Stimulated activated CD8-positive, alpha-beta memory T cell treated with anti-CD3 and anti-CD28 coated beads, Interleukin-15, amount 100 ng/mL, for 48 hours (primary cell): ENCODE results near the gene FOXN3.
A peak's percentile ranks its signal among the peaks of the same experiment; 100 is the strongest.

Experiments
- DNase-seq, 2 donors: peaks; one replicate each; pipeline ENCODE4 v3.0.0-alpha.2; 2020; ENCODE audit warnings: low read depth in 2 of 2

Gene FOXN3, protein sequence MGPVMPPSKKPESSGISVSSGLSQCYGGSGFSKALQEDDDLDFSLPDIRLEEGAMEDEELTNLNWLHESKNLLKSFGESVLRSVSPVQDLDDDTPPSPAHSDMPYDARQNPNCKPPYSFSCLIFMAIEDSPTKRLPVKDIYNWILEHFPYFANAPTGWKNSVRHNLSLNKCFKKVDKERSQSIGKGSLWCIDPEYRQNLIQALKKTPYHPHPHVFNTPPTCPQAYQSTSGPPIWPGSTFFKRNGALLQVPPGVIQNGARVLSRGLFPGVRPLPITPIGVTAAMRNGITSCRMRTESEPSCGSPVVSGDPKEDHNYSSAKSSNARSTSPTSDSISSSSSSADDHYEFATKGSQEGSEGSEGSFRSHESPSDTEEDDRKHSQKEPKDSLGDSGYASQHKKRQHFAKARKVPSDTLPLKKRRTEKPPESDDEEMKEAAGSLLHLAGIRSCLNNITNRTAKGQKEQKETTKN

DNA sequence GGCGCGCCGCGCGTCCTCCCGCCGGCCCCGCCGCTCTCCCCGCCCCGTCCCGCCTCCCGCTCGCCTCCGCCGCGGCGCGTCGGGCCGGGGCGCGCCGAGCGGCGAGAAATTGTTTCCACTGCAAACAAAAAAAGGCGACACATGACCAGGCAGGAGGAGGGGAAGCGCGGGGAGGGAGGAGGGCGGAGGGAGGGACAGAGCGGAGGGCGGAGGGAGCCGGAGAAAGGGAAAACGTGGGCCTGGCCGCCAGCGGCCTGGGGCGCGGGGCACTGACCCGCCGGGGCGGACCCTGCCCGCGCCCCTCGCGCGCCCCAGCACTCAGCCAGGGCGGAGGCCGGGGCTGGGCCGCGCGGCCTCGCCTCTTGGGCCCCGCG is at the start of gene FOXN3:
FOXN3 (minus strand) TSS at position 143 of the 374 bp plus-strand sequence. CDS start 4,757 bp downstream, outside the sequence.
- peak; percentile 72 to 81 for DNase-seq

DNA sequence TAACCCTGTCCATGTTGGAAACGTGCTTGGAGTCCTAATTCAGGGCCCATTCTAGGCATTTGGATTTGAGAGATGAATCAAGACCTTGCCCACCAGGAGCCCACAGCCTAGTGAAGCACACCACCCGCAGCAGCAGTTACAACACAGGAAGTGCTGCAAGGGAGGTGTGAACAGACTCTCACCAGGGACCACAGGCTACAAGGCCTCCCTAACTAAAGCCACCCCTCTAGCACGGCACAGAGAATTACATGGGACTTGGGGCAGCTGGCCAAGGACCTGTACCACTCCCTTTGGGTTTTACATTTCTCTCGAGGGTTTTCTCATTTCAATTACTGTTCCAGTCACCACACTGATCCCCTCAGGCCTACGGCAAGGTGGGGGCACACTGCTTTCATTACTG is 49.5 kb upstream of the FOXN3 start:
- DNase-seq = peak; percentile 37 to 45

DNA sequence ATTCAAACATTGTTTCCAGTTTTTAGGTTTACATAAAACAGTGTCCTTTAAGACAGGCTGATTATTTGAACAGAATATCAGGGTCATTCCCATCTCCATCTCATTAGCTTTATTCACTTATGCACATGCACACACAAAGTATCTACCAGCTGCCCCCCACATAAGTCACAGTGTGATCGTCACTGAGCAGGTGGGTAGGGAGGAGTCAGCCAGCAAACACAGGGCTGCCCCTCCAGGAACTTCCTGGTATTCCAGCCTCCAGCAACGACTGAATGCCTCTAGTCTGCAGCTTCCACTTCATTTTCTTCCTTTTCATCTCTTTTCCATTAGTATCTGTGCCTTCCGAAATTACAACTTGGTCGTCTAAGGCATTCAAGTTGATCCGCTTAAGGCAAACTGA is 48.8 kb upstream of the FOXN3 start:
- DNase-seq = no peak

DNA sequence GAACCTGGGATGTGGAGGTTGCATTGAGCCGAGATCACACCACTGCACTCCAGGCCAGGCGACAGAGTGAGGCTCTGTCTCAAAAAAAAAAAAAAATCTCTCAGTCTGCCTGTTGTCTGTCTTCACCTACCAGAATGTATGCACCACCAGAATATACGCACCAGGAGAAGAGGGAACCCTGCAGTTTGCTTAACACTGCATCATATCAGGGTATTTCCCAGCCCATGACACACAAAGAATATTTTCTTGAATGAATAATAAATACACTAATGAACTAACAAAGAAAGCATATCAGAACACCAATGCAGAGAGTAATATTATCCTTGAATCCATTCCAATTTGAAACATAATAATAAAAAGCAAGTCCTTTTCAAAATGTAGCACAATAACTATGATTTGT is 44.2 kb upstream of the FOXN3 start:
- no peak for DNase-seq

DNA sequence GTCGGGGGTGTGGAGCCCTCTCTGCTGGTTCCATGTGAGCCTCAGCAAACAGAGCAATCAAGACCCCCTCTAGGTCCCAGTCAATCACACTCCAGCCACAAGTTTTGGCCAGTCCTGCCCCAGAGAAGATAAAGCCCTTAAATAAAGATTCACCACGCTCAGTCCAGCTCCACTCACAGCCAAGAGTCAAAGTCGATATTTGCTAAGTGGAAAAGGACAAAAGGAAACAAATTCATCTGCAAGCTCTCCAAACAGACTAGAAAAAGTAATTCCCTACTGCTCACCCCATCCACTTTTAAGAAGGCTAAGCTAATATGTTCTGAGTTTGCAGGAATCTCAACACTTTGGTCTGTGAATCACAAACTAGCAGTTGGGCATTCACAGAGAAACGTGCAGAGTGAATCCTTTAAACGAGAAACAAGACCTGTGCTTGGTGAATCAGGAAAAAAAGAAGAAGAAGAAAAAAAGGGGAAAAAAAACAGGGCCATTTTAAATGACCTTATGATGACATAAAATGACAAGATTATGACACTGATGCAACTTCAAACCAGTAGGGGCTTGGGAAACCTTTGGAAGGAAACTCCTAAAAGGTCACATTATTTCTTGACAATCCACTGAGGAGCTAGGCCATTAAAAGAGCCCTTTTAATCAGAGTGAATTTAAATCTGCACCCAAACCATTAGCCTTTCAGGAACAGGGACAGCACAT is 41.8 kb upstream of the FOXN3 start:
- no peak for DNase-seq

DNA sequence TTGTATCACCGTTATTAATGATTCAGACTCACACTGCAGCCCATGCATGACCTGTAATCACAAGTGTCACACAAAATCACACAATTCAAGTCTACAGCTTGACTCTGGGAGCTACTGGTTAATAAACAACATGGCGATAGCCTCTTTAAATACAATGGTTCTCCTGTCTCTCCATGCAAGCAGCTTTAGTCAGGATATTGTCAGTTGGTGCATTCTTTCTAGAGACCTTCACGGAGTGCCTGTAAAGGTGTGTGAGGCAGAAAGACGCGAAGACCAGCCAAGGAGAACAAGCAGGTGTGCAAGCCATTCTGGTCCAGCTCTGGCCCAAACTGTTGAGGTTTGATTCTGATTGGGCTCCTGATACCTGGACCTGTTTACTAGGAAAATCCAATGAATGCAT is 40.0 kb upstream of the FOXN3 start:
- DNase-seq = no peak

DNA sequence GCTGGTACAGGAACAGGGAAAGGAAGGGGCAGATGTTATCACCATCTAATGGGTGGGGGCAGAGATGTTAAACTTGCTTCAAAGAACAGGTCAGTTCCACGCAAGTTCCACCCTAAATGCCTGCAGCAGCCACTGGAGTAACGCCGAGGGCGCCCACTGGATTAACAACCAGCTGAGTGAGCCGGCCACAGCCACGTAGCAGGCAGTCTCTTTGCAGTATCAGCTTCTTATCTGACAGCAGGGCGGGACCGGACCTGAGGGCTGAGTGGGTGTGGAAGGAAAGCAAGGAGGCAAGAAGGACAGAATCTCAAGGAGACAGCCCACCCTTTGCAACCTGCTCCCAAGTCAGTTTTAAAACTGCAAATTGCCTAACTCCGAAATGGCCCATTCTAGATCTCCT is 38.4 kb upstream of the FOXN3 start:
- DNase-seq = no peak

DNA sequence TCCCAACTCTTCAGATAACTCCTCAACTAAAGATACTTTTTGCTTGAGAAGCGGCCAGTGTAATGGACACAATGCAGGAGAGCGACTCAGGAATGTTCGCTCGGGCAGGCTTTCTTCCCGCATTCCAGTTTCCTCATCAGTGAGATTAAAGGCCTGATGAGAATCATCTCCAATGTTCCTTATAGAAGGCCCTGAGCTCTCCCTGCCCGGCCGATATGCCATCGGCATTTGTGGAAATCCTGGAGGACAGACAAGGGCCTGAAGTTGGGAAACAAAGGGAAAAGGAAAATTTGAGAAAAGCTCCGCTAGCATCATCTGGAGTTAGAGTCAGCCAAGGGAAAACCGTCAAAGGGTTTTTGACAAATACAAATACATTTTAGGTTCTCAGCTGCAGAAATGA is 38.0 kb upstream of the FOXN3 start:
- DNase-seq = no peak

DNA sequence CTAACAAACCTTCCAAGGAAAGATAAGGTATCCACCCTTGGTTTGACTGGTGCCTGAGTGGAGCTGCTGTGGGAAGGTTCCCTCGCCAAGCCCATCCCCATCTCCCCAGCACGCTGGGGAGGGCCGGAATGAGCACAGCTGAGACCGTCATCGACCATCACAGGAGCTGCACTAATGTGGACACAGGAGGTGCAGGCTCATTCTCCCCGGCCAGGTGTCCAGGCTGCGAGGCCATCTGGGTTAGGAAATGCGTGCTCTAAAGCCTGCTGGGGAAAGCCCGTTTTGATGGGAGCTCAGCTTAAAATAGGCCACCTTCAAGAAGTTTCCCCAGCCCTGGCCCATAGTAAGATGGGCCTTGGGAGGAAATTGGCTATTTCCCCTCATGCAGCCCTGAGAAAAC is 35.2 kb upstream of the FOXN3 start:
- no peak for DNase-seq

DNA sequence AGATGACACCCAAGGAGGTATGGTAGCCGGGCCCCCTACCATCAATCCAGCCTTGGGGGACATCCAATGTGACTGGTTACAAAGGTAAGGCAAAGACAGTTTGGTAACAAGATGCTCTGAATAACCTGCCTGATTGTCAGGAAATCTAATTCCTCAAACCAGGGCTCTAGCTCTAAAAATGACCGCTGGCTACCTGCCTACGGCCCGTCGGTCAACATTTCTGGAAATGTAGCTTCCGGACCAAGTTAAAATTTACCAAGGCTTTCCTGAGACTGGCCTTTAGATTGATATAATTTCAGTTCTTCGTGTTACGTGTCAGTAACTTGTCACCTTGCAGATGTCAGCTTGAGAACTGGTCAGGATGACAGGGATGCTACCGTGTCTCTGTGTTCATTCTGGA is 34.2 kb upstream of the FOXN3 start:
- DNase-seq = no peak

DNA sequence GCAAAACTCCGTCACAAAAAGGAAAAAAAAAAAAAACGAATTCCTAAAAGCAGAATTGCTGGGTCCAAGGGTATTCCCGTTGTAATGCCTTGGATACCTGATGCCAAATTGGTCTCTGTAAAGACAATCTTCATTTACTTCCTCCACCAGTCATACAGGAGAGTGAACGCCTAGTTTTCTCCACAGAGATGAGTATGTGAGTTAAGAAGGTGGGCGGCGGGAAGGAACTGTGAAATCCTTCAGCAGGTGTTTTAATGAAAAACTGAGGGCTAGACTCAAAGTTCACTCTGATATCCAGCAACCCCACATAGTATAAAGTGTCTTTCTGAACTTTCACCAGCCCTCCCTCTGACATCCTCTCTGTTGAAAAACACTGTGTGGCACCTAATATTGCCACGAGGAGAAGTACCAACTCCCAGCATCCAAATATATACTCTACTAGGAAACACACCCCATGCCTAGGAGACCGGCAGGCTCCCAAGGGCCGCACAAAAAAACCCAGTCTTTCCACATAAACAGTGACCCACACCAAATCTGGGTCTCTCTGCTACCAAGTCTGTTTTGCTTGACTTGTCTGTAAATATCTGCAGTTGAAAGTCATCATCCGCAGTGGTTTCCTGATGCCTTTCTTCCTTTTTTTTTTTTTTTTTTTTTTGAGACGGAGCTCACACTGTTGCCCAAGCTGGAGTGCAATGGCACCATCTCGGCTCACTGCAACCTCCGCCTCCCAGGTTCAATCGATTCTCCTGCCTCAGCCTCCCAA is 30.3 kb upstream of the FOXN3 start:
- DNase-seq = no peak

DNA sequence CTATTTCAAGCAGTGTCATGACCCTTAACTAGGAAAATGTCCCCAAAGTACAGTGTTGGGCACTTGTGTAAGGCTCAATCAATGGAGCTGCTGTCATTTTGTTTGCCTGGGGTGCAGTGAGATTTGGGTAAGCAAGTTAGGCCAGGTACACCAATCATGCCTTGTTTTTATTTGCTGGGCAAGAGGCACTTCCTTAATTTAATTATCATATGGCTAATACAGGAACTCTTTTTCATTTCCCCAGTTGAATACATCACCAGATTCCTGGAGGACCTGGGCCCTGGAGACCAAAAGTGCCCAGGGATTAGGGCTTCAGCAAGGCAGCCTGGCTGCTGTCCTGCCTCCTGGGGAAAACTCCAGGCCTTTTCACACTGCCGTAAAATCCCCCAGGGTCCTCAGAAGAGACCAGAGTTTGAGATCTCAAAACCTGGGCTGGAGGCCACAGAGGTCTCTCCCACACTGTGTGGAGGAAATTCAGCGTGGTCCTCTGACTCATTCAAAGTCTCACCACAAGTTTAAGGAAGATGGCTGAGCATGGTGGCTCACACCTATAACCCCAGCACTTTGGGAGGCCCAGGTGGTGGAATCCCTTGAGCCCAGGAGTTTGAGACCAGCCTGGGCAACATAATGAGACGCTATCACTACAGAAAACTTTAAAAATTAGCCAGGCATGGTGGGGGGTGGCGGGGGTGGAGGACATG is 28.4 kb upstream of the FOXN3 start:
- DNase-seq = peak in 1 of 2 donors; percentile 42

DNA sequence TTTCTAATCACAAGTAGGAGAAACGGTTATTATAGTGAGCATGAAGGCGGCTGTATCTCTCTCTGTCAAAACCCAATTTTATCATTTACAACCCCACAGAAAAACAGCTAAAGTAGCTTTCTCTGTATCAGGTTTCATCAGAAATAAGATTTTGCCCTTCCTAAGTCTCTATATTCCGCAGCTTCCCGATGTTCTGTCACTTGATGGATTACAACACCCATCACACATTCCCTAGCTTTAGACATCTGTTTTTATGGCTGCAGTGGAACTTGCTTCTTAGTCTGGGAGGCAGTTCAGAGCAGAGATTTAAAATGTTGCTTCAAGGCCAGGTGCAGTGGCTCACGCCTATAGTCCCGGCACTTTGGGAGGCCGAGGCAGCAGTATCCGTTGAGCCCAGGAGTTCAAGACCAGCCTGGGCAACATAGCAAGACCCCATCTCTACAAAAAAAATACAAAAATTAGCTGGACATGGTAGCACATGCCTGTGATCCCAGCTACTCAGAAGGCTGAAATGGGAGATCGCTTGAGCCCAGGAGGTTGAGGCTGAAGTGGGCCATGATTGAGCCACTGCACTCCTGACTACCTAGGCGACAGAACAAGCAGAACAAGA is 27.6 kb upstream of the FOXN3 start:
- no peak for DNase-seq

DNA sequence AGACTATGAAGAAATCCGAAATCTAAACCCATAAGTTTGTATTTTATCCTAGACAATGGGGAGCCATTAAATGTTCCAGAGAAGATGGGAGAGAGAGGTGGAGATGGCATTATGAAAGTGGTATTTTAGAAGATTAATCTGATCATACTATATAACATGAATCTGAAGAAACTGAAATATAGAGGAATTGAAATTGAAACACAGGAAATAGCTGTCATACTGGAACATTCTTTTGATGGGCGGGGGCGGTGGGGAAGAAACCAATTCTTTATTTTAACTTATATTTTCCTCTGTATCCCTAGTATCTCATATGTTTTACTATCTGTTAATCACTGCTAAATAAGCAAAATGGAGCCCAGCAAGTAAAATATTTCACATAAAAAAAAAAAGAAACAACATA is 27.0 kb upstream of the FOXN3 start:
- no peak for DNase-seq

DNA sequence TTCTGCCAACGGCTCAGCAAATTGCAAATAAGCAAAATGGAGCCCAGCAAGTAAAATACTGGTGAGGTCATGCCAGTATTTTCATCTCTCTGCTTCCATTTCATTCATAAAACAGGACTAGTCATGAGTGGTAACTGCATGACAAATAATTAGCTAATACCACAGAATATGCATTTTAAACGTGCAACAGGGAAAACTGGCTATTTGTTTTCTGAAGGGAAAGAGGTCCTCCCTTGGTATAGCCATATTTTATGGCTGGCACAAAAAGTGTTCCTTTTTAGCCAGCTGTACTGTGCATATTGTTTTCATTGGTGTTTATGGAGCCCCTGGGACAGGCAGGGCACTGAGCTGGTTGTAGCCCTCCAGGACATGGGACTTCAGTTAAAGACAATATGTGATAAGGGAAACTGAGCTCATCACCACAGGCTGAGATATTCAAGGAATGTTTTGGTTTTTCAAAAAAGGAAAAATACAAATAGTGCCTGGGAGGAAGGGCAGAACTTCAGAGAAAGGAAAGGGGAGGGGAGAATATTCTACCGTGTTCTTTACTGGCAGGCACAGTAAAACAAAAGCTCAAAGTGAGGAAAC is 26.1 kb upstream of the FOXN3 start:
- no peak for DNase-seq

DNA sequence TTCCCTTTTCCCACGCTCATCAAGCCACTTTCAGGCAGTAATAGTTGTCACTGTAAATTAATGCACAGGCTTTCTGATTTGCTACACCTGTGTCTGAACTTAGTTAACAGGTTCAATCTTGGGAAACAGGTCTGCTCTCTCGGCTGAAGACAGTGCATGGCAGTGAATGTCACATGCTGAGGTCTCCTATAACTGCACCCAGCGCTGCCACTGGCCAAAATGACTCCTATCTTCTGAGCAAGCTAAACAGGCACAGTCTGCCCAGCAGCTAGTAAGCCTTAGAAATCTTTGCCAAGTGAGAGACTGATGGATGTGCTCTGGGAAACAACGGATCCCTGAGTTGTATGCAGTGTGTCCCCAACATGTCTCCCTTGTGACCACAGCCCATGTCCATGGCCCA is 25.2 kb upstream of the FOXN3 start:
- DNase-seq = no peak

DNA sequence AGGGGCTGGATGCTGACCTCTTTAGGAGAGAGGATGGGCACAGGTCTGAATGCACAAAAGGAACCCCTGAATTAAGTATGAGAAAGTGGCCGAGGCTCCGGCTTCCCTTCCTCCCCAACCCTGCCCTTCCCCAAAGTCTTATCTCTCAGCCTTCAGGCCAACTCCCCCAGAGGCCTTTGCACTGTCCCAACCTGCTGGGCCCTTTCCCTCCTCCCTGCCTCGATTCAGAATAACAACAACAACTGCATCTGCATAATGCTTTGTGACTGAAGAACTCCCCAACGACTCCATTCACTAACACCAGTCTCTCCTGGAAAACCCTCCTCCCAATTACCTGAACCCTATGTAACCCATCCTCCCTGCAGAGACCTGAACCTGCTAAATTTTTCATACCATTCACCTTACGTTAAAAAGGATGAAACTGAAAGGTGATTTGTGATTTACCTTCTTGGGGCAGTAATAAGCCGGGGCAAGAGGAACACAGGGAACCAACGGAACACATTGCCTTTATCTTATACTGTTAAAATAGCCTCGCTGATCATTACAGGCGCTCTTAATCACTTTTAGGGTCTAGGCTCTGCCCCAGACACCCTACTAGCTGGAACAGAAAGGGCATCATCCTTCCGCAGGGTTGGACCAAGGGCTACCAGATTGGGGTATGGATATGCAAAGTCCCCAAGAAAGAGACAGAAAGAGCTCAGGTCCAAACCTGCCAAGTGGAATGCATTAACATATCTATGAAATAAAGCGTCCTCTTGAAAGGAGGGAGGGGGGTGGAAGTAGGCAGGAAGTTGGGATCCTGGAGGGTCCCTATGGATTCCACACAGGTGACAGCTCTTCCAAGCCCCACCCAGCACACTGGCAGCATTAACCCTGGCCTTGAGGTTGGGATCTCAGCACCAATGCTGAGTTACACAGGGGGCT is 24.2 kb upstream of the FOXN3 start:
- no peak for DNase-seq

DNA sequence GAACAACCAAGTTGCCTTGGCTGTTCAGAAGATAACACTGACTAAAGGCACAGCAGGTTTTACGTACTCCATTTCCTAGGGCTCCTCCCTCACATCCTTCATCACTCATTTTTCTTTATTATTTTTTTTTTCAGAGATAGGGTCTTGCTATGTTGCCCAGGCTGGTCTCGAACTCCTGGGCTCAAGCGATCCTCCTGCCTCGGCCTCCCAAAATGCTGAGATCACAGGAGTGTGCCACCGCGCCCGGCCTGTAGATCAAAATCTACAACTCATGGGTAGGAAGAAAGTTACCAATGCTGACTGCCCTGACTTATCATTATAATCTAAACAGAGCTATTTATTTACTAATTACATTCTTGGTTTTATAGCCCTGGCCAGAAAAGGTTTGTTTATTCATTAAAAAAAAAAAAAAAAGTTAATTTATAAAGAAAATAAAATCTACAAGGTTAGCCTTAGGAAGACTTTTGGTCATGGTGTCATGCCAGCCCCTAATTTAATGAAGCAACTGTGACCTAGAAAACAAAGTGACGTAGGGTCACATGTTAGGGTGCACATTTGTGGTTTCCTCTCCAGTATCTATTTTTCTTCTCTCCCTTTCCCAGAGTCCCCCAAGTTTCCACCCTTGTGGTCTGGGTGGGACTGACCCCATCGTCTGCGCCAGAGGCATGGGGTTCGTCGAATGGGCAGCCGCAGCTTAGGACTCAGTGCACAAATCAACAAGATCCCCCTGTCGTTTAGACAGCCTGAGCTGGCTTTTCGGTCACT is 19.0 kb upstream of the FOXN3 start:
- no peak for DNase-seq

DNA sequence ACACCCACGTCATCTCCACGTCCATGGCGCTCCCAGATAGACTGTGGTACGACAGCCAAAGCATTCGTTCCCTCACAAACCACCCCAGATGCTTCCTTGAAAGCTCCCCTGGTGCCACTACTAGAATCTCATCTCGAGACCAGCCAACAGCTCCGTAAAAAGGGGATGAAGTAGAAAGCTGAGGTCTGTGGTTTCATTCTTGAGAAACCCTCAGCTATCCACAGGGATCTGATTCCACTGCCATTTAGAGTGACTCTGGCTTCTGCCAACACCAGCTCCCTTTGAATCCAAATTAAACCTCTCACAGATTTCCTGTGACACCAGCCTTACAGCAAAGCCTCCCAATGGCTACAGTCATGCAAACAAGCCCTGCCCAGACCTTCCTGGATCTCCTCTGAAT is 18.5 kb upstream of the FOXN3 start:
- no peak for DNase-seq
